Esophagus muscularis mucosa (tissue), 4 donors: ENCODE results near the gene MYCBPAP. TPM values are rescaled to one million over a fixed set of nuclear protein-coding genes. Genes with fewer than 3 reads are reported as not detected.

Source experiments
- DNase-seq: peaks from one replicate; pipeline ENCODE4 v3.0.0-alpha.2; 2017; ENCODE audit errors: extremely low spot score
- H3K27ac ChIP-seq, 4 donors: fragments of 200-600 bp; sonication (generic); replicated peaks in 1 of 4; 1 replicate in 3 of 4; 2 replicates in 1 of 4; pipeline ENCODE4 v1.5.1; 2016 to 2019; ENCODE audit warnings: mild to moderate bottlenecking in 1 of 4
- H3K27me3 ChIP-seq, 4 donors: fragments of 200-600 bp; sonication (generic); one replicate each; pipeline versions ENCODE4 v1.5.1 to v1.6.0; 2016 to 2019
- H3K36me3 ChIP-seq, 4 donors: fragments of 200-600 bp; sonication (generic); one replicate each; pipeline ENCODE4 v1.5.1; 2016 to 2019
- H3K4me1 ChIP-seq, 4 donors: fragments of 200-600 bp; sonication (generic); one replicate each; pipeline ENCODE4 v1.5.1; 2016 to 2019
- H3K4me3 ChIP-seq, 4 donors: fragments of 200-600 bp; sonication (generic); 1 replicate in 2 of 4; 2 replicates in 2 of 4; pipeline ENCODE4 v1.5.1; 2016 to 2019; ENCODE audit warnings: mild to moderate bottlenecking in 4 of 4, moderate library complexity in 1 of 4
- H3K9me3 ChIP-seq, 4 donors: fragments of 200-600 bp; sonication (generic); 1 replicate in 3 of 4; 2 replicates in 1 of 4; pipeline ENCODE4 v1.5.1; 2016 to 2019
- CTCF ChIP-seq, 3 experiments: fragments of 200-600 bp in 2 of 3; fragments of 450-650 bp in 1 of 3; sonication (generic) in 2 of 3; IDR thresholded peaks; one replicate each; pipeline ENCODE4 v1.5.1; 2017 to 2019; ENCODE audit warnings: antibody characterized with exemption in 3 of 3, mild to moderate bottlenecking in 2 of 3, moderate library complexity in 1 of 3
- EP300 ChIP-seq: sonication (generic); formaldehyde crosslinking; IDR thresholded peaks from one replicate; pipeline ENCODE4 v1.6.1; 2017; ENCODE audit warnings: antibody characterized with exemption
- POLR2A ChIP-seq: fragments of 450-650 bp; IDR thresholded peaks from one replicate; pipeline ENCODE4 v1.6.1; 2017; ENCODE audit warnings: antibody characterized with exemption, moderate library complexity, mild to moderate bottlenecking, low read depth
- POLR2AphosphoS5 ChIP-seq, 2 donors: sonication (generic); formaldehyde crosslinking; IDR thresholded peaks; one replicate each; pipeline ENCODE4 v1.6.1; 2017; ENCODE audit warnings: antibody characterized with exemption in 2 of 2
- WGBS: methylation state at CpG from one replicate; pipeline ENCODE4 v1.1.5; 2018; 5-methylcytosine and 5-hydroxymethylcytosine counted together
- intact Hi-C: fragments of 100-400 bp; cut with DNase I; formaldehyde crosslinking; loops from one replicate; pipeline ENCODE4 v1.15.1; 2023
- total RNA-seq, 4 donors: library from RNA; depleted of rRNA; stranded (reverse); fragments of >200 nt; gene quantifications; one replicate each; pipeline versions ENCODE4 v1.1.0 to v1.2.1, GENCODE V29; 2016

MYCBPAP gene
- total RNA-seq, 4 donors from 2014 or later, result 0.33 to 1.6 (median 1.2) TPM; not detected in 1

DNA sequence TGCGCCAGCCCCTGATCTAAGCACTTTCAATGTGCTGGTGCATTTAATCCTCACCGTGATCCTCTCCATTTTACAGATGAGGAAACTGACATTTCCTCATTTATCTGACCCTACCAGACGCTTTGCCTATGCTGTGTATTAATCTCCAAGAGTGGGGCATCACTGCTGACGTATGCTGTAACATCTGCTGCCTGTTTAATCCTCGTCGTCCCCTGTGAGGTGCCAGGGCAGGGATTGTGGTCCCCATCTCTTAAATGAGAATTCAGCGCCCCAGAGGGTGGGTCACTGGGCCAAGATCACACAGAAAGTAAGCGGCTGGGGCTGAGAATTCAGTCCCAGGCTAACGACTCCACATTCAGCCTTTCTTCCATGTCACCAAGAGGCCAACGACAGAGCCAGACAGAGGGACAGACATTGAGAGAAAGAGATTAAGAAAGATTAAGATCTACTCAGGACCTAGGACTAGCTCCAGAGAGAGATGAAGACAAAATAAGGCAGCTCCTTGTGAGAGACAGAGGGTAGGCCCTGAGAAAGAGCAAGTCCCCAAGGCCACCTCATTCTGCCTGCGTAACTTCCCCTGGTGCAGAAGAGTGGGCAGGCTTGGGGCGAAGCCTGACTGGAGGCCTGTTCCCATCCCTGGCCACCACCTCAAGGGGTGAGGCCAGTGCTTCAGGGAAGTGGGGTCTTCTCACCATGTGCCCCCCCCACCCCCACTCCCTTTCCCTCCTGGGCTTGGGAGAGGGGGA, 65.8 kb downstream of the MYCBPAP start:
- Histone ChIP-seq H3K9me3 (no peaks in the 10 kb centered on the region), H3K36me3 (no peaks in the 10 kb centered on the region), H3K4me3 (no peak overlapping the region), H3K27ac (no peak overlapping the region), H3K27me3 (peaks cover 0 to 15% (median 0%) of the 10 kb centered on the region in 4 donors), H3K4me1 (no peaks in the 10 kb centered on the region)
- TF ChIP-seq EP300 (no peak), CTCF (IDR thresholded peaks at IDR 0.05) (no peak), POLR2AphosphoS5 (IDR thresholded peaks at IDR 0.05) (no peak), POLR2A (no peak)
- DNase-seq, result no peak
- intact Hi-C loops, result no loop called here
- 91% methylated on average over 12 of the region's 12 CpGs for WGBS

DNA sequence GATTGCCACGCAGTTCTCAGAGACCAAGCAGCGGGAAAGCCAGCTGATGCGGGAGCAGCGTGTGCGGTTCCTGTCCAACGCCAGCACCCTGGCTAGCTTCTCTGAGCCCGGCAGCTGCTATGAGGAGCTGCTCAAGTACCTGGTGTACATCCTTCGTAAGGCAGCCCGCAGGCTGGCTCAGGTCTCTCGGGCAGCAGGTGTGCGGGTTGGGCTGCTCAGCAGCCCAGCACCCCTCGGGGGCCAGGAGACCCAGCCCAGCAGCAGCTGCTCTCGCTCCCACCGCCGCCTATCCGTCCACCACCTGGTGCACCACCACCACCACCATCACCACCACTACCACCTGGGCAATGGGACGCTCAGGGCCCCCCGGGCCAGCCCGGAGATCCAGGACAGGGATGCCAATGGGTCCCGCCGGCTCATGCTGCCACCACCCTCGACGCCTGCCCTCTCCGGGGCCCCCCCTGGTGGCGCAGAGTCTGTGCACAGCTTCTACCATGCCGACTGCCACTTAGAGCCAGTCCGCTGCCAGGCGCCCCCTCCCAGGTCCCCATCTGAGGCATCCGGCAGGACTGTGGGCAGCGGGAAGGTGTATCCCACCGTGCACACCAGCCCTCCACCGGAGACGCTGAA, 67.5 kb downstream of the MYCBPAP start:
- peaks cover 0 to 20% (median 0%) of the 10 kb centered on the region in 4 donors for H3K27me3 ChIP-seq
- no peak for TF ChIP-seq CTCF (IDR thresholded peaks at IDR 0.05)
- TF ChIP-seq POLR2A, result no peak
- no peak for TF ChIP-seq EP300
- TF ChIP-seq POLR2AphosphoS5 (IDR thresholded peaks at IDR 0.05), result no peak
- intact Hi-C loops, result no loop called here

GRCh38 chr17:50576864-50577263, 68.6 kb downstream of the MYCBPAP start:
- 85% methylated on average over 13 of the region's 13 CpGs for WGBS
- intact Hi-C loops, result no loop called here
- Histone ChIP-seq H3K36me3 (no peaks in the 10 kb centered on the region), H3K9me3 (no peaks in the 10 kb centered on the region), H3K27ac (no peak overlapping the region), H3K4me1 (no peaks in the 10 kb centered on the region), H3K27me3 (peaks cover 0 to 16% (median 0%) of the 10 kb centered on the region in 4 donors), H3K4me3 (no peak overlapping the region)
- TF ChIP-seq EP300, result no peak
- TF ChIP-seq CTCF (IDR thresholded peaks at IDR 0.05), result no peak
- no peak for TF ChIP-seq POLR2A
- TF ChIP-seq POLR2AphosphoS5 (IDR thresholded peaks at IDR 0.05), result no peak
- no peak for DNase-seq

More for the DNA sequence above, 67.5 kb downstream of the MYCBPAP start:
- Histone ChIP-seq H3K4me1 (no peaks in the 10 kb centered on the region), H3K9me3 (no peaks in the 10 kb centered on the region), H3K4me3 (no peak overlapping the region), H3K36me3 (no peaks in the 10 kb centered on the region), H3K27ac (no peak overlapping the region)
- WGBS, result 92% methylated on average over 28 of the region's 33 CpGs
- DNase-seq, result no peak

- no peaks in the 10 kb centered on the region for H3K4me1 ChIP-seq
- DNase-seq, result no peak
- peaks cover 0 to 16% (median 0%) of the 10 kb centered on the region in 4 donors for H3K27me3 ChIP-seq
- intact Hi-C loops, result no loop called here
- TF ChIP-seq CTCF (IDR thresholded peaks at IDR 0.05), result no peak
- no peak for TF ChIP-seq POLR2A
- no peak for TF ChIP-seq POLR2AphosphoS5 (IDR thresholded peaks at IDR 0.05)
- TF ChIP-seq EP300, result no peak
- no peaks in the 10 kb centered on the region for H3K36me3 ChIP-seq
- no peaks in the 10 kb centered on the region for H3K9me3 ChIP-seq
- no peak overlapping the region for H3K27ac ChIP-seq
- H3K4me3 ChIP-seq, result no peak overlapping the region
- WGBS, result 89% methylated on average over 11 of the region's 13 CpGs
Measured at GRCh38 chr17:50577451-50577954, 69.3 kb downstream of the MYCBPAP start.
